ENCODE data around the gene TSR3.

DNA sequence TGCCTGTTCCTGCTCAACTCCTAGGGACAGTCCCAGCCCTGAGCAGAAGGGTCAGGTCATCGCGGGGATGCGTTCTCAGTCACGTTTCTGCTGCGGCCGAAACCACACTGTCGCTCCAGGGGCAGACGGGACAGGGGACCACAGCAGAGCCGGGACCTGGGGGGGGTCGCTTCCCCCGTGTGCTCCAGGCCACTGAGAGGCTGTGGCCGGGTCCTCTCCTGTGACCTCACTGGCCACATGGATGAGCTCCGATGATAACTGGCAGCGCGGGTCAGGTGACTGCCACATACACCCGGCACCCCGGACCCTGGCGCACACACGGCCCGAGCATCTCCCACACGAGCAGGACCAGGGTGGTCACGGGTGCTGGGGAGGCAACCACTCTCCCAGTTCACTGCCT lies 12.8 kb upstream of the TSR3 start:
- TF ChIP-seq, protein P1, sequence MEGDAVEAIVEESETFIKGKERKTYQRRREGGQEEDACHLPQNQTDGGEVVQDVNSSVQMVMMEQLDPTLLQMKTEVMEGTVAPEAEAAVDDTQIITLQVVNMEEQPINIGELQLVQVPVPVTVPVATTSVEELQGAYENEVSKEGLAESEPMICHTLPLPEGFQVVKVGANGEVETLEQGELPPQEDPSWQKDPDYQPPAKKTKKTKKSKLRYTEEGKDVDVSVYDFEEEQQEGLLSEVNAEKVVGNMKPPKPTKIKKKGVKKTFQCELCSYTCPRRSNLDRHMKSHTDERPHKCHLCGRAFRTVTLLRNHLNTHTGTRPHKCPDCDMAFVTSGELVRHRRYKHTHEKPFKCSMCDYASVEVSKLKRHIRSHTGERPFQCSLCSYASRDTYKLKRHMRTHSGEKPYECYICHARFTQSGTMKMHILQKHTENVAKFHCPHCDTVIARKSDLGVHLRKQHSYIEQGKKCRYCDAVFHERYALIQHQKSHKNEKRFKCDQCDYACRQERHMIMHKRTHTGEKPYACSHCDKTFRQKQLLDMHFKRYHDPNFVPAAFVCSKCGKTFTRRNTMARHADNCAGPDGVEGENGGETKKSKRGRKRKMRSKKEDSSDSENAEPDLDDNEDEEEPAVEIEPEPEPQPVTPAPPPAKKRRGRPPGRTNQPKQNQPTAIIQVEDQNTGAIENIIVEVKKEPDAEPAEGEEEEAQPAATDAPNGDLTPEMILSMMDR (IDR thresholded peaks at IDR 0.05): no peak
- TF ChIP-seq POLR2A (IDR thresholded peaks at IDR 0.05): no peak

Measured in thyroid gland (tissue), 4 donors.